Right cardiac atrium (tissue), 5 donors: ENCODE results near the gene KHNYN. TPM values are rescaled to one million over a fixed set of nuclear protein-coding genes. Genes with fewer than 3 reads are reported as not detected.
A peak's percentile ranks its signal among the peaks of the same experiment; 100 is the strongest.

ENCODE experiments used
- ATAC-seq, 2 donors: fragments of 200-7000 bp; cut with Tn5 transposase; one replicate each; pipeline versions ENCODE4 v1.8.0 to v1.9.1; 2020; ENCODE audit warnings: moderate library complexity in 2 of 2, mild to moderate bottlenecking in 1 of 2
- DNase-seq, 3 donors: peaks; one replicate each; pipeline ENCODE4 v3.0.0-alpha.2; 2020
- H3K27ac ChIP-seq: one replicate; pipeline ENCODE4 v1.5.1; 2013; ENCODE audit warnings: mild to moderate bottlenecking, low read length, control low read depth, moderate library complexity
- H3K27me3 ChIP-seq: one replicate; pipeline ENCODE4 v1.6.1; 2013; ENCODE audit not compliant: control insufficient read depth, insufficient read depth
- H3K4me1 ChIP-seq: one replicate; pipeline ENCODE4 v1.6.1; 2013; ENCODE audit warnings: low read length; ENCODE audit not compliant: control insufficient read depth, insufficient read depth
- H3K4me3 ChIP-seq: one replicate; pipeline ENCODE4 v1.5.1; 2013; ENCODE audit warnings: low read length, control low read depth
- H3K9me3 ChIP-seq: one replicate; pipeline ENCODE4 v1.6.1; 2013; ENCODE audit warnings: low read length; ENCODE audit not compliant: control insufficient read depth
- WGBS: extraction: QIAGEN DNeasy Blood & Tissue Kit; methylation state at CpG from one replicate; pipeline ENCODE4 v1.1.7; 2013; 5-methylcytosine and 5-hydroxymethylcytosine counted together
- intact Hi-C, 4 donors: fragments of 100-400 bp; cut with DNase I; formaldehyde crosslinking; loops; one replicate each; pipeline versions ENCODE4 v1.11.0 to v1.14.0; 2022 to 2023
- polyA plus RNA-seq: library from polyadenylated mRNA; stranded (reverse); fragments of 200-250 nt; gene quantifications from one replicate; pipeline ENCODE4 v1.2.3, GENCODE V29; 2013
- total RNA-seq, 4 donors: library from RNA; stranded (reverse); fragmentation: NEBNext Ultra II Directional; extraction: Animal tissue kit (Norgen Biotek cat#: 25700); gene quantifications; one replicate each; pipeline ENCODE4 v1.2.1, GENCODE V29; 2021
- donor health status: healthy with polysubstance abuse.
- donor health status: DM: no; HTN: yes; CAD: no.
- donor health status: DM: no; HTN: no; CAD: no.
- donor health status: DM: no; HTN: yes; CAD: no; lungs with severe emphysema.
- donor health status: DM: yes; HTN: yes; CAD: no.

The KHNYN gene
- total and polyA plus RNA-seq, 5 donors = 19.1 to 27.7 (median 26.0) TPM

GRCh38 chr14:24390701-24391468 lies 38.9 kb upstream of the KHNYN start:
- no peaks in the 10 kb centered on the region for H3K4me1 ChIP-seq
- ATAC-seq = no peak
- H3K4me3 ChIP-seq = no peak overlapping the region
- intact Hi-C loops = no loop called here
- H3K9me3 ChIP-seq = no peaks in the 10 kb centered on the region
- WGBS = 75% methylated on average over 6 of the region's 6 CpGs
- H3K27me3 ChIP-seq = no peaks in the 10 kb centered on the region
- no peak for DNase-seq
- no peak overlapping the region for H3K27ac ChIP-seq

- ATAC-seq (no peak), DNase-seq (no peak)
- no peaks in the 10 kb centered on the region for H3K4me1 ChIP-seq
- no peak overlapping the region for H3K4me3 ChIP-seq
- WGBS = 71% methylated on average over 8 of the region's 8 CpGs
- H3K27ac ChIP-seq = no peak overlapping the region
- H3K9me3 ChIP-seq = no peaks in the 10 kb centered on the region
- no peaks in the 10 kb centered on the region for H3K27me3 ChIP-seq
- intact Hi-C loops = no loop called here
Observed at GRCh38 chr14:24392325-24393091, 37.2 kb upstream of the KHNYN start.

DNA sequence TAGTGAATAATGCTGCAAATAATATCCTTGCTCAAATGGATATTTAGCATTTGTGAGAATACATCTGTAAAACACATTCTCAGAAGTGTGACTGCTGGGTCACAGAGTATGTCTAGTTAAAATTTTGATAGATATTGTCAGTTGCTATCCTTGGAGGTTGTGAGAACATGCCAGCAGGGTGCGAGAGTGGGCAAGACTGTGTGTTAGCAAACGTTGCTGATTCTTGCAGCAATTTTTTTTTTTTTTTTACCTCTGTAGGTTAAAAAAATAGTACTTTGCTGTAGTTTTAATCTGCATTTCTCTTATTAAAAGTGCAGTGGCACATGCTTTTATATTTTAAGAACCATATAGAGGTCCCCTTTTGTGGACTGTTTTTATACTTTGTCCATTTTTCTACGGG lies 35.5 kb upstream of the KHNYN start:
- Histone ChIP-seq H3K4me1 (peaks cover 2% of the 10 kb centered on the region), H3K9me3 (no peaks in the 10 kb centered on the region), H3K27me3 (no peaks in the 10 kb centered on the region), H3K27ac (no peak overlapping the region), H3K4me3 (no peak overlapping the region)
- DNase-seq = no peak
- 47% methylated on average over 3 of the region's 3 CpGs for WGBS
- no peak for ATAC-seq
- intact Hi-C loops = no loop called here

DNA sequence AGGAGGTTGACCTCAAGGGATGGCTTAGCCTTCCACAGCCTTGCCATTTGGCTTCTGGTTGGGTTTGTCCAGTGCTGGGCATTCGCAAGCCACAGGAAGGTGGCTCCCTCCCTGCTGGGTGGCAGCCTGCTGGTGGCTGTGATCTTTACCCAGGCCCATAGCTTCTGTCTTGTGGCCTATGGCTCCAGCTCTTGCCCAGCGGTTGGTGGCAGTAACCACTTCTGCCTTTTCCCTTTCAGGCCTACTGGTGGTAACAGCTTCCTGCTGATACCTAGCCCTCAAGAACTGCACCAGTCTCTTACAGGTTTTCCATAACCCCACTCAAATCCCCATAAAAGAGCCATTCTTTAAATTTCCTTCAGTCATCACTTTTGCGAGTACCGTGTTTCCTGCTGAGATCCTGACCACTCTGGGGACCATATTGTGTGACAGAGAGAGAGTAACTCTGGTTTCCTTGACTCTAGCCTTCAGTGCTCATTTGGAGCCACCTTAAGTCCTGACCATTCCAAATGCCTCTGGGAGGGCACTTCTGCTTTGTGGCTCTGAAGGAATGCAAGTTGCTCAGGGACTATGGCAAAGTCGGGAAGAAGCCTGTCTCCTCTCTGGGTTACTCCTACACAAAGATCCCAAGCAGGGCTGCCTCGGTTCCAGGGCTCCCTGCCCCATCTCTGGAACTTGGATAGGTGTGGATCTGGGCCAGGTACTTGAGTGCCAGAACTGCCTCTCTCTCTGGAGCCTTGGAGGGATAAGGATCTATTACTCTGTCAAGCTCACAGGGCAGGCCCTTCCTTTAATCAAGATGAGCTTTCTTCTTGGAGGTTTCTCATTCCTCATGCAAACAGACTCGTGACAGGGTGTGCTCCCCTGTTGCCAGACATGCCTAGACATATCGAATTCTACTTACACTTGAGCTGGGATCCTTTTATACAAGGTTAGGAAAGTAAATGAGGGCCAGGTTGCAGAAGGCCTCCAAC lies 33.9 kb upstream of the KHNYN start:
- WGBS = 63% methylated on average over 8 of the region's 8 CpGs
- H3K4me1 ChIP-seq = peaks cover 8% of the 10 kb centered on the region
- H3K27me3 ChIP-seq = no peaks in the 10 kb centered on the region
- no peak for DNase-seq
- no peaks in the 10 kb centered on the region for H3K9me3 ChIP-seq
- no peak overlapping the region for H3K27ac ChIP-seq
- ATAC-seq = no peak
- intact Hi-C loops = no loop called here
- no peak overlapping the region for H3K4me3 ChIP-seq

DNA sequence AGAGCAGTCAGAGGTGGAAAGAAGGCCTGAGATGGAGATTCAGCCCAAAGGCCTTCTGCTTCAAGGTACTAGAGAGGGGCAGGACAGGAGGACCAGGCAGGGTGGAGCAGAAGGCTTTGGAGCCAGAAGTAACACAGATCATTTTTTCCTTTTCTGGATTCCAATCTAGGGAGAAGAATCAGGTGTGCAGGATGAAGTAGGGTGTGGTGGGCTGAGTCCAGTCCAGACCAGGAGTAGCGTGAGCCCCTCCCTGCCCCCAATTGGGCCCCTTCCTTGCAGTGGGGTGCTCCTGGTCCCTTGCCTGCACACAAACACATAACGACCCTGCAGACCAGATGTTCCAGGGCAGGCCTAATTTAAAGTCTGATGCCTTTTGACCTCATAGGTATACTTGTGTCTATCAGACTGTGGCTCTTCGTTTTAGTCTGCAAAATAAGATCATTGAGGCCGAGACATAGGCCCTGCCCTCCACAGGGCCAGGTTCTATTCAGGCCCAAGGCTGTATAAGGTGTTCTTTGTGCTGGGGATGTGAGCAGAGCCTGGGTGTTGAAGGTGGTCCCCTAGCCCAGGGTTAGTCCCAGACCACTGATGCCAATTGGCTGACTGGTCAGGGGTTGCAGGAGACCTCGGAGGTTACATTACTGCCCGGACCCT lies 32.0 kb upstream of the KHNYN start:
- DNase-seq (no peak), ATAC-seq (peak in 1 of 2 donors; percentile 2)
- H3K4me3 ChIP-seq = no peak overlapping the region
- H3K4me1 ChIP-seq = peaks cover 17% of the 10 kb centered on the region
- H3K9me3 ChIP-seq = no peaks in the 10 kb centered on the region
- peak overlapping the region; percentile 68 for H3K27ac ChIP-seq
- WGBS = 39% methylated on average over 6 of the region's 6 CpGs
- intact Hi-C loops = no loop called here
- H3K27me3 ChIP-seq = no peaks in the 10 kb centered on the region

- DNase-seq = peak; percentile 58 to 83 (median 83)
- Histone ChIP-seq H3K27me3 (no peaks in the 10 kb centered on the region), H3K9me3 (no peaks in the 10 kb centered on the region), H3K4me3 (peak overlapping the region; percentile 91), H3K4me1 (peaks cover 17% of the 10 kb centered on the region), H3K27ac (peak overlapping the region; percentile 68)
- peak; percentile 75 to 84 for ATAC-seq
- WGBS = 12% methylated on average over 7 of the region's 7 CpGs
- intact Hi-C loops = no loop called here
Observed at GRCh38 chr14:24398293-24398652, 31.5 kb upstream of the KHNYN start.

DNA sequence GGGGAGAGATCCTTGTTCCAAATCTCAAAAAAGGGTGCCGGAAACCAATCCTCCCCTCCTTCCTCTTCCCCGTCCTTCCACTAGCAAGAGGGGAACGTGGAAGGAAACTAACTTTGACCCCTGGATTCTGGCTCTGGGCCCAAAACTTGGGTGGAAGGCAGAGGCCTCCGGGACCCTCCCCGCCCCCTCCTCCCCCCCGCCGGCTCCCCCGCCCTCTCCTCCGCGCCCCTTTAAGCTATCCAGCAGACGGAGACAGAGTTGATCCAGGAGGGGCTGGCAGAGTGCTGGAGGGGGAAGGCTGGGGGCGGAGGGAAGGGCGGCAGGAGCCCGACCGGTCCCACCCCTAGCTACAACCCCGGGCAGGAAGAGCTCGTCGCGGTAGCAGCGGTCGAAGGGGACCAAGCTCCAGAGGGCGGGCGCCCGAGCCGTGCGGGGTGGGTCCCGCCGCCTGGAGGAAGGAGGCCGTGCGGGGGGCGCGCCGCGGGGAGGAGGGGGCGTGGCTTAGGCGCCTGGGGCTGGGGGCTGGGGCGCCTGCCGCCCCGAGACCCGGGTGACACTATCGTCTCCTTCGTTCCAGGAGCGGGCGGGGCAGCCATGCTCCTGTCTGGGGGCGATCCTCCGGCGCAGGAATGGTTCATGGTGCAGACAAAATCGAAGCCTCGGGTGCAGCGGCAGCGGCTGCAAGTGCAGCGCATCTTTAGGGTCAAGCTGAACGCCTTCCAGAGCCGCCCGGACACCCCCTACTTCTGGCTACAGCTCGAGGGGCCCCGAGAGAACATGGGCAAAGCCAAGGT lies 30.9 kb upstream of the KHNYN start, which contains the start of gene NYNRIN:
Gene NYNRIN, plus strand, starts transcription at position 351 of the 794 bp plus-strand sequence. Its CDS starts 244 bp downstream, at position 595.
- ATAC-seq (peak; percentile 89 to 93), DNase-seq (peak; percentile 76 to 91 (median 88))
- Histone ChIP-seq H3K4me3 (peak within 1 kb of the TSS; percentile 91), H3K27me3 (no peaks in the 10 kb centered on the region), H3K27ac (peak within 1 kb of the TSS; percentile 68), H3K4me1 (peaks cover 18% of the 10 kb centered on the region), H3K9me3 (no peaks in the 10 kb centered on the region)
- intact Hi-C loops = no loop called here
- WGBS = 2% methylated on average over 56 of the region's 57 CpGs

DNA sequence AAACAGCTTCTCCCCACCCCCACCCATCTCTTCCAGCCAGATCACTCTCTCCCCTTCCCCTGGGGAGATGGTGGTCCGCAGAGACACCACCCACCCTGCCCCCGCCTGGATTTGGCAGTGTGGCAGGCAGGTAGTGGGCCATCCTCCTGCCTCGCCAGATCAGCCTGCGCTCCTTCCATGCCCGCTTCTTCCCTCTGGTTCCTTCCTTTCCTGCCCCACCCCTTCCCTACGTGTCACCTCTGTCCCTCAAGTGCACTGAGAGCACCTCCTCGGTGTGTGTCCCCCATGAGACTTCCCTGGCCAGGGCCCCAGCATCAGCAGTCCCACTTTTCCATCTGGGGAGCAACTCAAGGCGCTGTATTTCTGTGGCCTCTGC lies 30.3 kb upstream of the KHNYN start:
- Histone ChIP-seq H3K4me3 (peak overlapping the region; percentile 91), H3K4me1 (peaks cover 18% of the 10 kb centered on the region), H3K27ac (peak overlapping the region; percentile 43), H3K27me3 (no peaks in the 10 kb centered on the region), H3K9me3 (no peaks in the 10 kb centered on the region)
- ATAC-seq = peak; percentile 8 to 16
- 16% methylated on average over 8 of the region's 8 CpGs for WGBS
- DNase-seq = no peak
- intact Hi-C loops = no loop called here

- Histone ChIP-seq H3K9me3 (no peaks in the 10 kb centered on the region), H3K27ac (peak overlapping the region; percentile 3), H3K27me3 (no peaks in the 10 kb centered on the region), H3K4me3 (peak overlapping the region; percentile 91), H3K4me1 (peaks cover 18% of the 10 kb centered on the region)
- WGBS = 47% methylated on average over 4 of the region's 4 CpGs
- intact Hi-C loops = no loop called here
- no peak for ATAC-seq
- DNase-seq = peak in 1 of 3 donors; percentile 50
Observed at GRCh38 chr14:24399999-24400718, 29.6 kb upstream of the KHNYN start.
